GM12878 (cell line): Measurements from ENCODE around the gene PRR18. TPM values are rescaled to one million over a fixed set of nuclear protein-coding genes. Genes with fewer than 3 reads are reported as not detected.

Experiments
- ATAC-seq: fragments of 200-7000 bp; cut with Tn5 transposase; 3 replicates; pipeline ENCODE4 v1.9.1; 2020; ENCODE audit warnings: mild to moderate bottlenecking, moderate library complexity
- BruUV-seq: library from RNA; stranded (reverse); fragments of 400-500 nt; replicated peaks from 2 replicates; lab custom pipeline; 2021; lab: Mats Ljungman, UMichigan
- CTCF ChIA-PET: fragments of 300-600 bp; sonication (Branson Sonifier 250); formaldehyde crosslinking; extraction: SDS; loops from one replicate; lab custom pipeline; 2021; ENCODE audit warnings: inconsistent platforms; lab: Yijun Ruan, JAX
- POLR2A ChIA-PET: fragments of 350-600 bp; formaldehyde crosslinking; extraction: SDS; loops from one replicate; lab custom pipeline; 2021; ENCODE audit warnings: inconsistent platforms; lab: Charles Lee
- RAD21 ChIA-PET: fragments of 300-600 bp; sonication (Branson Sonifier 250); formaldehyde crosslinking; loops from one replicate; lab custom pipeline; 2023; ENCODE audit warnings: antibody characterized with exemption; ENCODE audit not compliant: unreplicated experiment; lab: Charles Lee
- SMC1A ChIA-PET: fragments of 300-600 bp; sonication (Branson Sonifier 250); formaldehyde crosslinking; loops from one replicate; lab custom pipeline; 2023; ENCODE audit not compliant: unreplicated experiment, uncharacterized antibody; lab: Charles Lee
- DNase-seq: peaks from one replicate; pipeline ENCODE4 v3.0.0-alpha.2; 2011; ENCODE audit warnings: low read depth, low spot score
- FAIRE-seq: peaks from 3 replicates; lab custom pipeline; 2011; peaks lifted over from hg19 to GRCh38; lab: Jason Lieb, UNC
- H2AFZ ChIP-seq: 2 replicates; pipeline ENCODE4 v1.6.0; 2011; ENCODE audit warnings: low read depth, low read length, control low read depth; ENCODE audit not compliant: control insufficient read depth
- H3K27ac ChIP-seq: 2 replicates; pipeline ENCODE4 v1.5.1; 2011; ENCODE audit warnings: control low read depth; ENCODE audit not compliant: control insufficient read depth, insufficient read depth
- H3K27me3 ChIP-seq, 2 experiments: replicated peaks in 1 of 2; 2 replicates each; pipeline versions ENCODE4 v1.6.0 to v1.6.1; 2011; ENCODE audit warnings: low read length in 1 of 2; ENCODE audit not compliant: control insufficient read depth in 2 of 2, insufficient read depth in 2 of 2
- H3K36me3 ChIP-seq, 2 experiments: 2 replicates each; pipeline ENCODE4 v1.5.1; 2011; ENCODE audit warnings: low read length in 1 of 2; ENCODE audit not compliant: control insufficient read depth in 2 of 2, insufficient read depth in 2 of 2
- H3K4me1 ChIP-seq: 2 replicates; pipeline ENCODE4 v1.6.1; 2011; ENCODE audit warnings: mild to moderate bottlenecking, low read length, moderate library complexity, mixed read lengths; ENCODE audit not compliant: control insufficient read depth, insufficient read depth
- H3K4me2 ChIP-seq: 2 replicates; pipeline ENCODE4 v1.6.0; 2011; ENCODE audit warnings: control low read depth; ENCODE audit not compliant: control insufficient read depth, insufficient read depth
- H3K4me3 ChIP-seq: fragments of 200-600 bp; sonication (generic); 2 replicates; pipeline ENCODE4 v1.5.1; 2016
- H3K79me2 ChIP-seq: 2 replicates; pipeline ENCODE4 v1.6.0; 2011; ENCODE audit warnings: low read length; ENCODE audit not compliant: control insufficient read depth, insufficient read depth
- H3K9ac ChIP-seq: 2 replicates; pipeline ENCODE4 v1.8.0; 2011; ENCODE audit warnings: low read length, control low read depth, mixed read lengths; ENCODE audit not compliant: control insufficient read depth, insufficient read depth
- H3K9me3 ChIP-seq: replicated peaks from 3 replicates; pipeline ENCODE4 v1.5.1; 2011; ENCODE audit warnings: mild to moderate bottlenecking, low read length; ENCODE audit not compliant: control insufficient read depth, insufficient read depth
- H4K20me1 ChIP-seq: 2 replicates; pipeline ENCODE4 v1.6.0; 2011; ENCODE audit not compliant: control insufficient read depth, insufficient read depth
- CBX5 ChIP-seq: sonication (generic); IDR thresholded peaks from 2 replicates; pipeline ENCODE4 v1.6.1; 2016; ENCODE audit warnings: low read depth, moderate library complexity, mild to moderate bottlenecking, inconsistent platforms
- IRF5 ChIP-seq: fragments of 450-650 bp; IDR thresholded peaks from 2 replicates; pipeline ENCODE4 v1.6.1; 2017; ENCODE audit warnings: borderline replicate concordance
- MEF2B ChIP-seq: fragments of 450-650 bp; IDR thresholded peaks from 2 replicates; pipeline ENCODE4 v1.6.1; 2018; ENCODE audit warnings: mild to moderate bottlenecking, moderate library complexity; ENCODE audit not compliant: partially characterized antibody, poor library complexity, severe bottlenecking
- RB1 ChIP-seq: fragments of 450-650 bp; formaldehyde crosslinking; IDR thresholded peaks from 2 replicates; pipeline ENCODE4 v1.6.1; 2017; ENCODE audit warnings: mild to moderate bottlenecking, borderline replicate concordance
- SKIL ChIP-seq: fragments of 450-650 bp; IDR thresholded peaks from 2 replicates; pipeline ENCODE4 v1.6.1; 2017; ENCODE audit warnings: mild to moderate bottlenecking, low read depth, inconsistent platforms; ENCODE audit not compliant: poor library complexity, severe bottlenecking
- SMAD5 ChIP-seq: IDR thresholded peaks from 2 replicates; pipeline ENCODE4 v1.6.1; 2016; ENCODE audit warnings: antibody characterized with exemption, low read depth
- TCF3 ChIP-seq: IDR thresholded peaks from 2 replicates; pipeline ENCODE4 v1.6.1; 2012; ENCODE audit warnings: low read depth, mild to moderate bottlenecking, low read length, borderline replicate concordance; ENCODE audit not compliant: insufficient read depth
- ZBTB4 ChIP-seq: fragments of 450-650 bp; formaldehyde crosslinking; IDR thresholded peaks from 2 replicates; pipeline ENCODE4 v1.4.0; 2022; ENCODE audit warnings: mild to moderate bottlenecking, moderate library complexity
- ZNF207 ChIP-seq: fragments of 450-650 bp; IDR thresholded peaks from 2 replicates; pipeline ENCODE4 v1.6.1; 2014; ENCODE audit warnings: antibody characterized with exemption, mild to moderate bottlenecking, borderline replicate concordance
- ZNF217 ChIP-seq: fragments of 450-650 bp; IDR thresholded peaks from 2 replicates; pipeline ENCODE4 v1.6.1; 2017; ENCODE audit warnings: antibody characterized with exemption, mild to moderate bottlenecking
- ZSCAN29 ChIP-seq: fragments of 450-650 bp; IDR thresholded peaks from 2 replicates; pipeline ENCODE4 v1.6.1; 2017; ENCODE audit warnings: mild to moderate bottlenecking, moderate library complexity
- WGBS: methylation state at CpG from one replicate; pipeline ENCODE4 v1.1.6; 2016; ENCODE audit warnings: low lambda C conversion rate; ENCODE audit not compliant: insufficient replicate concordance, insufficient coverage; ENCODE audit errors: missing lambda C conversion rate; 5-methylcytosine and 5-hydroxymethylcytosine counted together
- in situ Hi-C: fragments of 300-500 bp; cut with MboI; formaldehyde crosslinking; loops from 9 replicates; pipeline ENCODE4 v1.14.3; 2018; ENCODE audit warnings: mixed read lengths
- intact Hi-C: fragments of 100-400 bp; cut with micrococcal nuclease; formaldehyde crosslinking; loops from one replicate; pipeline ENCODE4 v1.14.2; 2022; ENCODE audit not compliant: unreplicated experiment
- polyA plus RNA-seq, 11 experiments: library from polyadenylated mRNA; depleted of rRNA in 4 of 11; unstranded in 6 of 11; stranded (reverse) in 5 of 11; fragments of >200 nt; fragmentation: Nextera tagmentation in 4 of 11; fragmentation: Illumina TruSeq in 1 of 11; extraction: Ambion mirVana in 4 of 11; extraction: Trizol in 1 of 11; gene quantifications; 1 replicate in 1 of 11; 2 replicates in 10 of 11; pipeline versions ENCODE4 v1.2.1 to v1.2.3, GENCODE V29; 2011 to 2016; ENCODE audit warnings: inconsistent platforms in 2 of 11, missing spikeins in 2 of 11, low read depth in 1 of 11
- total RNA-seq, 4 experiments: library from RNA; depleted of rRNA in 3 of 4; stranded (reverse); fragments of >200 nt in 3 of 4; fragmentation: Illumina TruSeq in 1 of 4; extraction: Trizol in 1 of 4; gene quantifications; 2 replicates each; pipeline versions ENCODE4 v1.2.1 to v1.2.3, GENCODE V29; 2013 to 2021
- TF ChIP-seq, protein P1 (sequence below), 3 experiments: IDR thresholded peaks in 2 of 3; conservative IDR thresholded peaks in 1 of 3; 2 replicates each; pipeline ENCODE4 v1.5.1; 2011; ENCODE audit warnings: low read depth in 3 of 3, low read length in 3 of 3, mild to moderate bottlenecking in 3 of 3, control low read depth in 2 of 3, moderate library complexity in 2 of 3, inconsistent platforms in 1 of 3, mixed read lengths in 1 of 3; ENCODE audit not compliant: control insufficient read depth in 2 of 3, insufficient read depth in 1 of 3; ENCODE audit errors: extremely low read depth in 1 of 3

Gene PRR18
- total and polyA plus RNA-seq, 10 of the 15 experiments (the other 5 are each of a cell fraction or from before 2014, with no cell fraction given), result 0.13 to 8.2 (median 1.6) TPM

DNA sequence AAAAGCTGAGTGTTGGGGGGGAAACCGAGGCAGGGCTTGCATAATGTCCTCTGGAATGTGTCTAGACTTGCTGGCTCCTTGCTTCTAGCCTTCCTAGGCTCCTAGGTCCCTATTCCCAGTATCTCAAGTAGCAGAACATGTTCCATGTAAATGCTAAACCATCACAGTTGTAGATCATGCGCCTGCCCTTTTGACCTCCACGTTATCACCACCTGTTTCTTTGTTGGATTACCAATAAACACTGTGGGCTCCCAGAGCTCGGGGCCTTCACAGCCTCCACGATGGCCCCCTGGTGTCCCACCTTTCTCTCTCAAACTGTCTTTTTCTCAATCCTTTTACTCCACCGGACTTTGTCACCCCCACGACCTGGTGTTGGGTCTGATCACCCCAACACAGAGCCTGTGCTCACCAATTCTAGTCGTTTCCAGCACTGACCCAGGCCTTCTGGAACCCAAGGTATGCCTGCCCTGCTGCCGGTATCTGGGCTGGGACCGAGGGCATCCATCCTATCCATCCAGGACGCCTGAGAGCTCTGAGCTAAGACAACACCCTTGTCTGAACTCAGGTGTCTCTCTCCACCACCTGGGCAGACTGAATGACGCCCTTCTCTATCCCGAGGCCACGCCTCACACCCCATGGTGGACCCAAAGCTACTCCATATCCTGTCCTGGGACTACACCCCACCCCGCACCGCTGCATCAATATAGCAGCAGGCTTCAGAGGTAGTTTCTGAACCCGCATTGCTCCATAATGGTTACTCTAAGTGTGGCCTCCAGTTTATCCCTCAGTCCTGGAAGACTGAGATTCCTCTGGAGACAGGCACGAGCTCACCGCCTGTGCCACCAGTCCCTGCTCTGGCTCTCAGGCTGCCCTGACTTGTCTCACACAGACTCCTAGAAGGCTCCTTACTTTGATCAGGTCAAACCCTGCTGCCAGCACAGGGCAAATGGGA is 9.3 kb upstream of the PRR18 start:
- no peak overlapping the region for H3K27ac ChIP-seq
- H2AFZ ChIP-seq, result no peak overlapping the region
- no peak for ATAC-seq
- no peak overlapping the region for H3K9ac ChIP-seq
- H3K9me3 ChIP-seq, result no peaks in the 10 kb centered on the region
- intact Hi-C loops, result no loop called here
- H3K4me1 ChIP-seq, result no peaks in the 10 kb centered on the region
- RAD21 ChIA-PET, result interaction anchor here (0.9 to 3.5 kb wide), 3 partner anchors 42 to 82 kb away, joined by 4 to 17 read pairs (median 5); no protein-coding TSS in a partner anchor
- FAIRE-seq, result no peak
- in situ Hi-C loops, result no loop called here
- POLR2A ChIA-PET, result interaction anchor here (0.8 to 1.0 kb wide), 2 partner anchors 10 to 74 kb away, joined by 3 read pairs; no protein-coding TSS in a partner anchor
- SMC1A ChIA-PET, result interaction anchor here (0.9 to 1.5 kb wide), 4 partner anchors 50 to 75 kb away, joined by 3 to 5 read pairs (median 4); no protein-coding TSS in a partner anchor
- CTCF ChIA-PET, result interaction anchor here (0.9 to 4.3 kb wide), 7 partner anchors 8 to 87 kb away, joined by 3 to 25 read pairs (median 3); no protein-coding TSS in a partner anchor
- H3K4me2 ChIP-seq, result no peak overlapping the region
- H3K79me2 ChIP-seq, result no peaks in the 10 kb centered on the region
- peaks cover 0 to 11% of the 10 kb centered on the region in 2 experiments for H3K36me3 ChIP-seq
- no peaks in the 10 kb centered on the region for H4K20me1 ChIP-seq
- 82% methylated on average over 19 of the region's 19 CpGs for WGBS
- H3K27me3 ChIP-seq, result no peaks in the 10 kb centered on the region
- DNase-seq, result no peak
- no peak overlapping the region for H3K4me3 ChIP-seq
- BruUV-seq, result no TSS peak
- TF ChIP-seq, protein P1, sequence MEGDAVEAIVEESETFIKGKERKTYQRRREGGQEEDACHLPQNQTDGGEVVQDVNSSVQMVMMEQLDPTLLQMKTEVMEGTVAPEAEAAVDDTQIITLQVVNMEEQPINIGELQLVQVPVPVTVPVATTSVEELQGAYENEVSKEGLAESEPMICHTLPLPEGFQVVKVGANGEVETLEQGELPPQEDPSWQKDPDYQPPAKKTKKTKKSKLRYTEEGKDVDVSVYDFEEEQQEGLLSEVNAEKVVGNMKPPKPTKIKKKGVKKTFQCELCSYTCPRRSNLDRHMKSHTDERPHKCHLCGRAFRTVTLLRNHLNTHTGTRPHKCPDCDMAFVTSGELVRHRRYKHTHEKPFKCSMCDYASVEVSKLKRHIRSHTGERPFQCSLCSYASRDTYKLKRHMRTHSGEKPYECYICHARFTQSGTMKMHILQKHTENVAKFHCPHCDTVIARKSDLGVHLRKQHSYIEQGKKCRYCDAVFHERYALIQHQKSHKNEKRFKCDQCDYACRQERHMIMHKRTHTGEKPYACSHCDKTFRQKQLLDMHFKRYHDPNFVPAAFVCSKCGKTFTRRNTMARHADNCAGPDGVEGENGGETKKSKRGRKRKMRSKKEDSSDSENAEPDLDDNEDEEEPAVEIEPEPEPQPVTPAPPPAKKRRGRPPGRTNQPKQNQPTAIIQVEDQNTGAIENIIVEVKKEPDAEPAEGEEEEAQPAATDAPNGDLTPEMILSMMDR (IDR thresholded peaks at IDR 0.05 in 2 of 3, conservative IDR thresholded peaks at IDR 0.05 in 1 of 3; ENCODE audit: control insufficient read depth in 2 of 3, extremely low read depth in 1 of 3, insufficient read depth in 1 of 3, low read depth in 3 of 3, low read length in 3 of 3), result no peak
- TF ChIP-seq CBX5 (no peak), SKIL (no peak), ZNF207 (no peak), SMAD5 (no peak), ZSCAN29 (no peak), ZNF217 (no peak), RB1 (no peak), ZBTB4 (no peak), TCF3 (no peak), MEF2B (no peak), IRF5 (no peak)
